NCI-H2171 (cell line): ENCODE data around the gene ADARB1.
"Not testable (repeated sequence)": the region's sequence is repeated elsewhere in the genome, so short reads cannot be mapped to it uniquely, and the experiment has no call there.

Source experiments
- DNase-seq: peaks from one replicate; lab custom pipeline; 2025; lab: John Stamatoyannopoulos, UW

Gene ADARB1, protein sequence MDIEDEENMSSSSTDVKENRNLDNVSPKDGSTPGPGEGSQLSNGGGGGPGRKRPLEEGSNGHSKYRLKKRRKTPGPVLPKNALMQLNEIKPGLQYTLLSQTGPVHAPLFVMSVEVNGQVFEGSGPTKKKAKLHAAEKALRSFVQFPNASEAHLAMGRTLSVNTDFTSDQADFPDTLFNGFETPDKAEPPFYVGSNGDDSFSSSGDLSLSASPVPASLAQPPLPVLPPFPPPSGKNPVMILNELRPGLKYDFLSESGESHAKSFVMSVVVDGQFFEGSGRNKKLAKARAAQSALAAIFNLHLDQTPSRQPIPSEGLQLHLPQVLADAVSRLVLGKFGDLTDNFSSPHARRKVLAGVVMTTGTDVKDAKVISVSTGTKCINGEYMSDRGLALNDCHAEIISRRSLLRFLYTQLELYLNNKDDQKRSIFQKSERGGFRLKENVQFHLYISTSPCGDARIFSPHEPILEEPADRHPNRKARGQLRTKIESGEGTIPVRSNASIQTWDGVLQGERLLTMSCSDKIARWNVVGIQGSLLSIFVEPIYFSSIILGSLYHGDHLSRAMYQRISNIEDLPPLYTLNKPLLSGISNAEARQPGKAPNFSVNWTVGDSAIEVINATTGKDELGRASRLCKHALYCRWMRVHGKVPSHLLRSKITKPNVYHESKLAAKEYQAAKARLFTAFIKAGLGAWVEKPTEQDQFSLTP

DNA sequence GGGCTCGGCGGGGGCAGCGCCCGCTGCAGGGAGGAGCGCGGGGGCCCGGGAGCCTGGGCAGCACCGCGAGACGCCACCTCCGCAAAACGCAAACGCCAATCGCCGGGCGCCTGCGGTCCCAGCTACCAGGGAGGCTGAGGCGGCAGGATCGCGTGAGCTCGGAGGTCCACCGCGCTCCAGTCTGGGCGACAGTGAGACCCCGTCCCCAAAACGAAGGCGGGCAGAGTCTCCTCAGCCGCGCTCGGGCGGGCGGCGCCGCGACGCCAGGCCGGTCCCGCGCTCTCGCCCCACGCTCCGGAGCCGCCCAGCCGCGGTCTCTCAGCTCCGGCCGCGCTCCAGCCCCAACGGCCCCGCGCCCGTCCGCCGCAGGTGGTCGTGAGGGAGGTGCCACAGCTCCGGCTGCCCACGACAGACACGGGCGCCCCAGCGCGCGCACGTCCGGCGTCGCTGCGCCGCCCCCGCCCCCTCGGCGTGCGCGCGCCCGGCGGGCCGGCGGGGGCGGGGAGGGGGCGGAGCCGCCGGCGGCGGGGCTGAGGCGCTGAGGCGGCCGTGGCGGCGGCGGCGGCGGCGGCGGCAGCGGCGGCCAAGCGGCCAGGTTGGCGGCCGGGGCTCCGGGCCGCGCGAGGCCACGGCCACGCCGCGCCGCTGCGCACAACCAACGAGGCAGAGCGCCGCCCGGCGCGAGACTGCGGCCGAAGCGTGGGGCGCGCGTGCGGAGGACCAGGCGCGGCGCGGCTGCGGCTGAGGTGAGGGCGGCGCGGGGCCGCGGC is at the start of gene ADARB1:
Gene ADARB1, plus strand, starts transcription at position 533 of the 770 bp plus-strand sequence. CDS start 97,077 bp downstream, outside the sequence.
- DNase-seq, result peak; percentile 63

DNA sequence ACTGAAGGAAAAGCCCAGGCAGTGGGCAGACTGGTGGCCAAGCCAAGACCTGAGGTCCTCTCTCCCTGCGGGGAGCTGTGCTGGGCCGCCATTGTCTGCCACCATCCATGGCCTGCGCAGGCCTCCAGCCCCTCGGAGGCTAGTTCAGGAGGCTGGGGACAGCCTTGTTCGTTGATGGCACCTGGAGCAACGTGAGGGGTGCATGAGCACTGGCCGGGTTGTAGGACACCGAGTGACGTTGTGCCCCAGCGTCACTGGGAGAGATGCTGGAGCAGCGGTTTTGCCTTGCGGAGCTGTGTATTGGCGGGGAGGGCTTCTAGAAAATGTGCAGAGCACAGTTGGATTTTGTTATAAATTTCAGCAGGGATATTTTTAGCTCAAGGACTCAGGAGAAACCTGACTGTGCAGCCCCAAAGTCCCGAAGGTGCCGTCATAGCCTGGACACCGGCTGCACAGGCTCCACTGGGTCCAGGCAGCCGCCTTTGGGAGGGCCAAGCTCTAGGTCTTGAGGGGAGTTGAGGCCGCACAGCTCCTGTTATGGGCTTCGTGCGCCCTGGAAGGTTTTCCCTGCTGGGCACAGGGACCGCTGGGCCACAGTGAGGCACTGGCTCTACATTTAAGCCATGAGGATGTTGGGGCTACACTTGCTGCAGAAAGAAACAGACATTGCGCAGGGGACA is 48.2 kb upstream of the ADARB1 start:
- DNase-seq, result no peak

DNA sequence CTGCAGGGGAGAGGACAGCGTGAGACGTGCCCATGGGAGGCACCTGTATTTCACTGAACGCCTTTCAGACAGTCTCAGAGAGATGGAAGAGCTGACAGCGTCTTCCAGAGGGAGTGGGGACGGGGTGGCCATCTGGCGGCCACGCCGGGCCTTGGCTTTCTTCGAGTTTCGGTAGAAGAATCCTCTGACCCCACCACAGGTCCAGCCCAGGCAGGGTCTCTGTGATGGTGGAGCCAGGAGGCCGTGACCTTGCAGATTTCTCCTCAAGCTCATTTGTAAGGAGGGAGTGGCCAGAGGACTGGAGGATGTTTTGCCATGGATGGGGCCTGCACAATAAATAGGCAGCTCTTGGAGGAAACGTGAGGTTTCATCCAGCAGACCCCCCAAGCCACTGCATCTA is 47.6 kb upstream of the ADARB1 start:
- DNase-seq, result no peak

DNA sequence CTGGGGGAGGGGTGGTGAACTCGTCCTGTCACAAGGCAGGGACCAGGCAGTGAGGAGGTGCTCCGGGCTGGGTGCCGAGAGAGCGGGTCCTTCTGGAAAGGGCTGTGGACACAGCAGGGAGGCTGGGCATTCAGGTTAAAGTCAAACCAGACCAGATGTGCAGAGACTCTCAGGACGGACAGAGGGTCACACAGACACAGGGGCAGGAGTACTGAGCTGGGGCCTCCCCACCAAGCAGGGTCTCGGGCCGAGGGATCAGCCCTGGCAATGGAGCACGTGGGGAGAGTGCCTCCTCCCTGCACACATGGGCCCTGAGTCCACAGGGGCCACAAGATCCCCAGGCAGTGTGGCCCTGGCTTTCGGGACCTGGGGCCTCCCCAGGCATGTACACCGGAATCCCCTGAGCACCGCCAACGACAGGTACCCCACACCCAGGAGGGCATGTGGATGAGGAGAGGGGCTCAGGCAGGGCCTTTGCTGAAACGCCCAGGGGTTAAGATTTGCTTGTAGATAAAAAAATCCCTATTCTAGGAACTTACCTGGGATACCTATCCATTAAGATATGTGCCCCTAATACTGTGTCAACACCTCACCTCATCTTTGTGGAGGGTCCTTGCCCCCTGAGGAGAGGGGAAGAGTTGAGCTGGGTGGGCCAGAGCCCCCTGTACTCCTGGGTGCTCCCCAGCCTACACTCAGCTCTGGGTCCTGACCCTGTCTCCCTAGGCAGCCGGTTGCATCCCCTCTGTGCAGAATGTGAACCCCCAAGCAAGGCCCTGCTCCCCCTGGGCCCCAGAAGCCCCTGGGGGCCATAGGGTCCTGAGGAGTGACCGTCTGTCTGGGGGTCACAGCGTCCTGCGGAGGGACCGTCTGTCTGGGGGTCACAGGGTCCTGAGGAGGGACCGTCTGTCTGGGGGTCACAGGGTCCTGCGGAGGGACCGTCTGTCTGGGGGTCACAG is 46.9 kb upstream of the ADARB1 start:
- no peak for DNase-seq

DNA sequence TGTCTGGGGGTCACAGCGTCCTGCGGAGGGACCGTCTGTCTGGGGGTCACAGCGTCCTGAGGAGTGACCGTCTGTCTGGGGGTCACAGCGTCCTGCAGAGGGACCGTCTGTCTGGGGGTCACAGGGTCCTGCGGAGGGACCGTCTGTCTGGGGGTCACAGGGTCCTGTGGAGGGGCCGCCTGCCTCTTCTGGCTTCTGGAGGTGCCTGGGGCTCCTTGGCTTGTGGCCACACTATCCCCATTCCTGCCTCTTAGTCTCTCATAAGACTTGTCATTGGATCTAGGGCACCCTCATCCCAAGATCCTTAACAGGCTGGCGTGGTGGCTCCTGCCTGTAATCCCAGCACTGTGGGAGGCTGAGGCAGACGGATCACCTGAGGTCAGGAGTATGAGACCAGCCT is 45.7 kb upstream of the ADARB1 start:
- DNase-seq, result not testable (repeated sequence)

DNA sequence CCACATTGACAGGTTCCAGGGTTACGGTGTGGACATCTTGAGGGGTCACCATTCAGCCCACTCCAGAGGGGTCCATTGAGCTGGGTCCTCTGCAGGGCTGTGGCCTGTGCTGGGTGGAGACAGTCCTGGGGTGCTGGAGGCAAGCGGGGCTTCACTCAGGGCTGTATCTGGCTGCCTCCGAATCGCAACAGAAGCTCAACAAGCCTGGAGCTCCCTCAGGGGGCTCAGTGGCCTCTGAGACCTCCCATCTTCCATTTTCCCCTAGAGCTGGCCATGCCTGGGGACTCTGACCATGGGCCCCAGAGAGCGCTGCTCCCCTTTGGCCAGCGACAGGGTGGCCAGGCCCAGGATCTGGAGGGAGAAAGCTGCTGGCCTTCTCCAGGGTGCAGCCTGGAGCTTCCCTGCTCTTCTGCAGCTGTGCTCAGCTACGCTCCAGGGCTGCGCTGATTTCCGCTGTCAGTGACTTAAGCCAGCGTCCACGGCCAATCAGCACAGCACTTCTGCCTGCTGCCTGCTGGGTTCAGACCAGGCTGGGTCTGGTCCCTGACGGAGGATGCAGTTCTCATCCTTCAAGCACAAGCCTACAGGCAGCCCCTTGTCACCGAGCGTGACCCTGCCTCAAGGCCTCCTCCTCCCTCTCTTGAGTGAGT is 45.0 kb upstream of the ADARB1 start:
- DNase-seq, result no peak

DNA sequence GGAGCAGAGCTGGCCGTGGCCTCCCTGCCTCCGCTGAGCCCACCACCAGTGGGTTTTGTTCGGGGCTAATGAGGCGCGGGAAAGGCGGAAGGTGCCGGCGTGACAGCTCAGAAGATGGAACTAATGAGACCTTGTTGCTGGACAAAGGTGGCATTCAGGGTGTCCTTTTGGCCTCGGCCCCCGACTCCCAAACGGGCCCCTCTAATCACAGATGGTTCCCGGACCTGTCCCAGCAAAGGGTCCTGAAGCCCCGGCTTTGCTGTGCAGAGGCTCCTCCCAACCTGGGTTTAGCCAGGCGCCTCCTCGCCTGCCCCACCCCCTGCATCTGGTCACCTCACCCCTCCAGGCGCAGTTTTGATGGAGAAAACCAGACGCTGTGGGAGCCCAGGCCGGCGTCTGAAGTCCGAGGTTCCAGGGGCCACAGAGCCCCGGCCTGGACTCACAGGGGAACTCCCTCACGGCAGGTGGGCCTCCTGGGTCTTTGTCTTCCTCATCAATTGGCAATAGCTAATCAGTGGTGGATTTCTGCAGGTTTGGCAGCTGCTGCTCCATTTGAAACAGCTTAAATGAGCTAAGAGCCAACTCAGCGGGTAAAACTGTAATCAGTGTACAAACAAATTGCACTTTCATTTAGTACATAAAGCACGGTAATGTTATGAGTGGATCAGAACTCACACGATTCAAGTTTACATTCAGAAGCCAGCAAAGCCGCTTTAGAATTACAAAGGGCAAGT is 44.3 kb upstream of the ADARB1 start:
- DNase-seq, result no peak

DNA sequence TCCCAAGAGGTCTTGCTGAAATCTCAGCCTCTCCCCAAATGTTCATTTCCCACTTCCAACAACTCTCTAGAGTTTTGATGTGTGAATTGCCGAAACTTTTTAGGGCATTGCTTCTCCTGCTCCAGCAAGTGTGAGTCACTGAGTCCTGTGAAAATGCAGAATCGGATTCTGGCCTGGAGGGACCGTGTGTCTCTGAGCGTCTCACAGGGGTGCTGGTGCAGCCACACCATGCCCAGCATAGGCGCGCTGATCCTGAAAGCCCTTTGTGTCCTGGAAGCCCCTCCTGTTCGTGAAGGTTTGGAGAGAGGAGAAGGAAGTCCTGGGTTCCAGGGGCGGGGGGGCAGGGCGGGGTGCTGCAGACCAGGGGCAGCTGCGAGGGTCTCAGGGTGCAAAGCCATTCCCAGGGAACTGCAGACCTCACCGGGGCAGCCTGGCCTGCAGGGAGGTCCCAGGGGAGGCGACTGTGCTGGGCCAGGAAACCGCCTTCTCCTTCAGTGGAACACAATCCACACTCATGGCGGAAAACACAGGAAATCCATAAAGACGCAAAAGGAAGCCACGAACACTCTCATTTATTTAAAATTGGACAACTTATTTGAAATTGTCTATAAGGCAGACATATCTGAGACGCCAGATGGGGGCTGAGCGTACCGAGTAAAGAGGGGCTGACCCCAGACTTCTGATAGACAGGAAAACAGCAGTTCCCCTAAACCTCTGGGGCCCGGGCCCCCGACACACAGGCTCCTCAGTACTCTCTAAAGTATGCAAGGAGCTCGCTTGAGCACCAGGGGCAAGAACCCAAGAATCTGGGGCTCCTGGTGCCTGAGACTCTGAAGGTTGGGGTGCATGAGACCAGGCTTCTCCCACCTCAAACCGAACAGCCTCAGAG is 43.5 kb upstream of the ADARB1 start:
- DNase-seq, result no peak

DNA sequence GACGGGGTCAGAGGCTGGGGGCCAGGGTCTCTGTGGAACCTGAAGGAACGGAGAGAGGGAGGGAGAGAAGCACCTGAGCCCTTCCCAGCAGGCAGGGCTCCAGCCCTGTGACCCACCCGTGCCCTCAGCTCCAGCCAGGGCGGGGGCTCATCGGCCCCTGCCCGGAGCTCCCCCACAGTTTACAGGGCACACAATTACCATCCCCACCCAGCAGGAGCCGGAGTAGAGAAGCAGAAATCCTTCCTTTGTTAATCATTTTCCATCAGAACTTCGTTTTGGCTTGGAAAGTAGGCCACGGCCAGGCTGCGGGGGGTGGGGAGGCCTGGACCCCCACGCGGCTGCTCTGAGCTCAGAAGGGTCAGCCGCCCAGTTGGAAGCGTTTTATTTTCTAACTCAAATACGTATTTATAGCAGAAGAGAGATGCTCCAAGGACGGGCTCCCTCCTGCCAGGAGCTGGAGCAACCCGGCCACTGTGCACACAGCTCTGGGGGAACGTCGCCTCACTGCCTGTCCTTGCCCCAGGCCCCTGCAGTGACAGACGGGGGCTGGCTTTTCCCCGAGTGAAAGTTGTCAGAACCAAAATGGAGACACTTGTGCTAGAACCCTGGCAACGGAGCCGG is 42.7 kb upstream of the ADARB1 start:
- DNase-seq, result no peak

DNA sequence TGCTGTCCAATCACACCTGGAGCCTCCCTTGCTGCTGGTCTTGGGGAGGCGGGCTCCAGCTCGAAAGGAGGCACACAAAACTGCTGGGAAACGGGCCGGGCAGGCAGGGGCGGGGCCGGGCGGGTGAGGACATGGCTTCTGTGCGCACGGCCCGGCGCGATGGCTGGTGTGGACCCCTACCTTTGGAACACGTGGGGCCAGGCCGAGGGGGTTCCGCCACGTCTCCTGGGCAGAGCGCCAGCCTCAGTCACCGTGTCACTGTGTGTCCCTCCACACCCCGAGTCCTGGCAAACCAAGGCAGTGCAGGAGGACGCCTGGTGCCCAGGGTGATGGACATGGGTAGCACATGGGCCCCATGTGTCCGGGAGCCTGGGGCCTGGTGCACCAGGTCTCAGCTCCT is 42.0 kb upstream of the ADARB1 start:
- no peak for DNase-seq

DNA sequence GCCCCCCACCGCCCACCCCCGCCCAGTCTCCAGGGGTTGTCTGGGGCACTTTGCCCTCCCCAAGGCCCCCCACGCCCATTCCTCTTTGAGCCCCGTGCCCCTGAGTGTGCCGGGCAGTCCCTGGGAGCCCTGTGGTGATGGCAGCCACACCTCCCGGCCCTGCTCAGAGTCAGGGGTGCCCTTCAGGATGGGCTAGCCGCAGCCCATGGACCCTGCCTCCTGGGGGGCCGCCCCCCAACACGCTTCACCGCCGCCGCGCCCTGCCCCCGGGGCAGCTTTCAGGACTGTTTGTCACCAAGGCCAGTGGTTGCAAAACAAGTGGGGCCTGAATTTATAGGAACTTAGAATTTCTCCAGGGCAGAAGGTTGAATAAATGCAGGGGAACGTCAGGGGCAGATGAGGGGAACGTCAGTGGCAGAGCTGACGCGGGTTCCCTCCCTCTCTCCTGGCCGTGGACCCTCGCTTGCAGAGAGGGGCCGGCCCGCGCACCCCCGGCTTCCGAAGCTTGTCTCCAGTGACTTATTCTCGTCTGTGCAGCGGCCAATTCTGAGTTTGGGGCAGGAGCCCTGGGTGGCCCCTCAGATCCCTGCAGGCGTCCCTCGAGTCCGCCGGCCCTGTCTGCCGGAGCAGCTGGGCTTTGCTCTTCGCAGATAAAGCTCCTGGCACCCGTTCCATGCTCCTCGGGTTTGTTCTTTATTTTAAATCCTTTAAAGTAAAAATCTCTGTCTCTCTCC is 41.2 kb upstream of the ADARB1 start:
- no peak for DNase-seq

DNA sequence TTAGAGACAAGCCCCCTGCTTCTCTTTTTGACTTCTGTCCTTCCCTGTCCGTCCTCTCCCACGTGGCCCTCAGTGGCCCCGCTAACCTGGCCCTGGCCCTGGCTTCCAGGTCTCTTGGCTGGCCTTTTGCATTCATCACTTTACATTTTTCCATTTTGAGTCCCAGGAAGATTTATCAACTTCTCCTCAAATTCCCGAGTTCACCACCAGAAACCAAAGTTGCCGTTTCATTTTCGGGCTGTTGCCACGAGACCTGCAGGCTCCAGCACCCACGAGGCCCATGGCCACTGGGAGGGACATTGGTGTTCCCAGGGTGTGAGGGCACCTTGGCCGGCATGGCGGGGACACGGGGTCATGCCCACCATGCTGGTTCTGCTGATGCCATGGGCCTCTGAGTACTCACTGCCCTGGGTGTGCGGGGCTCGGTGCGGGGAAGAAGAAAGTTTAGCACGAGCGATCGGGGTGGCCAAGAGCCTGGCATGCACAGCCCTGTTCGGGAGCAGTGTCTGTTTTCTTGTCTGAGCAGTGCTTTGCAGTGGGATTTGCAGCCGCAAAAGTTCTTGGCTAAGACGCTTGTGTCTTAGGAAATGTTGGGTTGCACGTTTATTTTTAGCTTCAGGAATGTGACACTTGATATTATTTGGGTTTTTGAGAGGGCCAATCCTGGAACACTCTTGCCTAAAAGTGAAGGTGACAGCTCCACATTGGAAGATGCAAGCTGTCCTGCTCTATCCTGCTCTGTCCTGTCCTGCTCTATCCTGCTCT is 40.4 kb upstream of the ADARB1 start:
- DNase-seq, result no peak

DNA sequence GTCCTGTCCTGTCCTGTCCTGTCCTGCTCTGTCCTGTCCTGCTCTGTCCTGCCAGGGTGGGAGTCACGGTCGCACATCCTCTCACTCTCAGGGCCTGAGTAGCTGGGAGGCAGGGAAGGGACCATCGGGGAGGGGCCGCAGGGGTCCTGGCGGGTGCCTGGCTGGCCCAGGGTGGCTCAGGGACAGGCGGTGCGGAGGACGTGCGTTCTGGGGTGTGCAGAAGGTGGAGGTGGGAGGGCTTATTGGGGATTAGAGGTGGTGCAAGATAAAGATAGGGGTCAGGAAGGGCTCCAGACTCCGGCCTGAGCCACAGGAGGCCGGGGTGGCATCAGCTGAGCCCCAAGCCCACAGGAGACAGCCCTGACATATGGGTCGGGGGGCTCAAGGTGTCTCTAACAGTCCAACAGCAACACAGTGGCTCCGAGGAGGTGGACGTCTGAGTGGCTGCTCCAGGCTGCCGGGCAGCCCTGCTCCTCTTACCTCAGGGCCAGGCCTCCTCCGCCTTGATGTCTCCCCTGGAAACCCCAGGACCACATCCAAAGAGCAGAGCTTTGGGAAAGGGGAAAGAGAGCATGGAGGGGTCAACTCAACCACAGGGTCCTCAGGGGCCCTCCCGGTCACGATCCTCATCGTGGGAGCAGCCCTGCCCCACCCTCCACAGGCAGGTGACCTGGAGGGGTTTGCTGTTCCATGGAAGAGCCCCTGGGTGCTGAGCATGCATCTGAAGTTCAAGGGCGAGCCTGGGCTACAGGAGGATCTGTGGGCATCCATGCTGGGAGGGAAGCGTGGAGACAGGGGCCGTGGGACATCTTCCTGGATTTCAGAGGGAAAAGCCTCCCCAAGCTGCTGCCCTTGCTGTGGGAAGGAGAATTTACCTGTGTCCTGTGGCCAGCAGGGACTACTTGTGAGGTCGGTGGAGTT is 39.6 kb upstream of the ADARB1 start:
- DNase-seq, result no peak

DNA sequence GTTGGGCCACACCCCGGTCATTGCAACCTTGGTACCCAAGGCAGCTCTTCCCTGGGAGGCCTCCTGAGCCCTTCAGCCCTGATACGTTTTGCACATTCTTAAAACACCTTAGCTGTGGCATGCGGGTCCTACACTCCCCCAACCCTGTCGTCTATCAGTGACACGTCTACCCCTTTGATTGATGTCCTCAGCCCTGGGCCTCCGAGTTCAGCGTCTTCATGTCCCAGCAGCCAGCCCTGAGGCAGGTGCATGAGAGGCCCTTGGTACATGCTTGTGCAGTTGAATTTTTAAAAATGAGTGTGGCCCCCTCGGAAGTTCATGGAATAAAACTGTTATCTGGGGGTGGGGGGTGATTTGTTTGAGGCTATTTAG is 38.9 kb upstream of the ADARB1 start:
- DNase-seq, result no peak

DNA sequence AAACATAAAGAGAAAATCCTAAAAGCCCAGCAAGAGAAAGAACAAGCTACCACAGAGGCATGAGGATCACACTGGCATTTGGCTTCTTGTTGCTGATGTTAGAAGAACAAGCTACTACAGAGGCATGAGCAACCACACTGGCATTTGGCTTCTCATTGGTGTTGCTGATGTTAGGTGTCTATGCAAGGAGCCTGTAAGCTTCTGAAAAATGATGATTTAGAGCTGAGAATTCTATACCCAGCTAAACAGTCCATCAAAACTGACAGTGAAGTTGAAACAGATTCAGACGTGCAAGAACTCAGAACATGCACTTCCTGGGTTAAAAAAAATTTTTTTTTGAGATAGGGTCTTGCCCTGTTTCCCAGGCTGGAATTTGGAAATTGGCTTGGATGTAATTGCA is 37.8 kb upstream of the ADARB1 start:
- no peak for DNase-seq

DNA sequence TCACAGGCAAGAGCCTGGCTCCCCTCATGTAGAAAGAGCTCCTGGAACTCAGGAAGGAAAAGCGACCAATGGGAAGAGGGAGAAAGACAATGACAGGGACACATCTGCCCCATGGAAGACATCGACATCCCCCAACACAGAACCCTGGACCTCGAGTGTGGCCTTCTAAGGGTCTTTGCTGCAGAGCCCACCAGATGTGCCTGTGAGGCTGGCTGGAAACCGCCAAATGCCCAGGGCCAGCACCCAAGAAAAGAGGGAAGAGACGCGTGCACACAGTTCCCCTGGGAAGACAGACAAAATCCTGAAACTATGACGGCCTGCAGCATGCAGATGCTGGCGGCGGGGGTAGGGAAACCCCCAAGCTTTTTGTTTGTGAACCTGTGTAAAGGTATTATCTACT is 36.4 kb upstream of the ADARB1 start:
- DNase-seq, result no peak
